SH-SY5Y (cell line): ENCODE results near the gene TXNDC15.

ENCODE experiments used
- GATA2 ChIP-seq: IDR thresholded peaks from 2 replicates; pipeline ENCODE4 v1.6.1; 2011; ENCODE audit warnings: mild to moderate bottlenecking, low read depth, low read length
- GATA3 ChIP-seq: IDR thresholded peaks from 2 replicates; pipeline ENCODE4 v1.6.1; 2011; ENCODE audit warnings: low read depth, mild to moderate bottlenecking, low read length, moderate library complexity

Gene TXNDC15, protein sequence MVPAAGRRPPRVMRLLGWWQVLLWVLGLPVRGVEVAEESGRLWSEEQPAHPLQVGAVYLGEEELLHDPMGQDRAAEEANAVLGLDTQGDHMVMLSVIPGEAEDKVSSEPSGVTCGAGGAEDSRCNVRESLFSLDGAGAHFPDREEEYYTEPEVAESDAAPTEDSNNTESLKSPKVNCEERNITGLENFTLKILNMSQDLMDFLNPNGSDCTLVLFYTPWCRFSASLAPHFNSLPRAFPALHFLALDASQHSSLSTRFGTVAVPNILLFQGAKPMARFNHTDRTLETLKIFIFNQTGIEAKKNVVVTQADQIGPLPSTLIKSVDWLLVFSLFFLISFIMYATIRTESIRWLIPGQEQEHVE

DNA sequence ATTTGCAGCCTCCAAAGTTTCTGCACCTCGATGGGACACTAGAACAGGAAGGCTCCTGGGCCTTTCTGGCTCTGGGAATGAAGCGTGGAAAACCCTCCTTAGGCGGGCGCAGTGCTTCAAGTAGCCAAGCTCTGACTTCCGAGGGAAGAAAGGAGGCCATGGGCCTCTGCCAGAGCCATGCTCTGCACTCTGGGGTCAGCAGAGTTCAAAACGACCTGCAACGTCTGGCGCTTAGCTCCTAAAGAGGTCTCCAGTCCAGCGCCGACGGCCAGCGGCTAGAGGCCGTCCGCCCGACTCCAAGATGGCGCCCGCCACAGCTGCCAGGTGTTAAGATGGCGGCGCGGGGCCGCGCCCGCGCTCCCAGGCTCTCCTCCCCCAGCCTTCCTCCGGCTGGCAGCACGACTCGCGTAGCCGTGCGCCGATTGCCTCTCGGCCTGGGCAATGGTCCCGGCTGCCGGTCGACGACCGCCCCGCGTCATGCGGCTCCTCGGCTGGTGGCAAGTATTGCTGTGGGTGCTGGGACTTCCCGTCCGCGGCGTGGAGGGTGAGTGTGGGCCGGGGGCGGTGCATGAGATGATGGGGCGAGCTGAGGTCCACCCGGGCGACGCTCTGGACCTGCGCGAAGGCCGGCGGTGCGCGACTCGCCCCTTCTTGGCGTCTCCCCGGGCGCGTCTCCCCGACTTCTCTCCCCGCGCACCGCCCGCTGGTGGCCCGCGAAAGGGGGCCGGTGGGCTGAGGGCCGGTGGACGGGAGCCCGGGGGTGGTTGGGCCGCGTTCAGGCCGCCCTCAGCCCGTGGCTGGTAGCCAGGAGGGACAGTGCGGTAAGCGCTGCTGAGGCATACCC lies at the start of gene TXNDC15:
Gene TXNDC15 (plus strand): TSS at position 385 of the 844 bp plus-strand sequence. CDS start 57 bp downstream, at position 442.
- no peak for TF ChIP-seq GATA3
- no peak; the same call in 1 of the 2 replicates for TF ChIP-seq GATA2

DNA sequence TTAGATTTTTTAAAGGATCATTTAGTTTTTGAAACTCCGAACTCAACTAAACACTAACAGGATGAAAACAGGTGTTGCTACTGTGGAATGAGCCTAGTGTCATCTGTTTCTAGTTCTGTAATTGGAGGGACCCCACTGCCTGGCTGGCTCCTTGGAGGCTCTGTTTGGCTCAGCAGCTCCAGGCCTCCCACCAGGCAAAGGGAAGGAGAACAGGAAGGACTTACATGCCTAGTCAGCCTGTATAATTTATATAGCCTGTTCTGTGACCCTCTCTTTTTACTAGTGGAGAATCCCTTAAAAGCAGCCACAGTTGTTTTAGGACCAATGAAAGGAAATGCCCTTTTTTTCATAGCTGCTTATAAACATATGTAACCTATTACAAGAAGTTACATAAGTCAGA lies 49.5 kb upstream of the TXNDC15 start:
- TF ChIP-seq GATA2 (no peak), GATA3 (no peak)

DNA sequence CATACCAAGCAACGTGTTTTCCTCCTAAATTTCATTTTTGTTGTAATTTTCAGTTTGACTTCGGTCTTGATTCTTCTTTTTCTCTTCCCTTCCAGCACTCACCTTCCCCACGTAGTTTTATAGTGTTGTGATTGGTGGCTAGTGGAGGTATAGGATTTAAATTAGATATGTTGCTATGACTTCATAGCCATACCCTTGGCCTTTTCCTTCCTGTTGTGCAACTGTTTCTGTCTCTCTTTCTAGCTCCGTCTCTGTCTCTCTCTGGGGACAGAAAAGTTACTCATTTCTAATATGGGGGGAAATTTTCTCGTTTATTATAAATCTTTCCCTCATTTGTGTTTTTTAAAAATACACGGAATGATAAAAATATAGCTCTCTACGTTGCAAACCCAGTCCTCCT lies 49.0 kb upstream of the TXNDC15 start:
- TF ChIP-seq GATA2 (no peak), GATA3 (no peak)

DNA sequence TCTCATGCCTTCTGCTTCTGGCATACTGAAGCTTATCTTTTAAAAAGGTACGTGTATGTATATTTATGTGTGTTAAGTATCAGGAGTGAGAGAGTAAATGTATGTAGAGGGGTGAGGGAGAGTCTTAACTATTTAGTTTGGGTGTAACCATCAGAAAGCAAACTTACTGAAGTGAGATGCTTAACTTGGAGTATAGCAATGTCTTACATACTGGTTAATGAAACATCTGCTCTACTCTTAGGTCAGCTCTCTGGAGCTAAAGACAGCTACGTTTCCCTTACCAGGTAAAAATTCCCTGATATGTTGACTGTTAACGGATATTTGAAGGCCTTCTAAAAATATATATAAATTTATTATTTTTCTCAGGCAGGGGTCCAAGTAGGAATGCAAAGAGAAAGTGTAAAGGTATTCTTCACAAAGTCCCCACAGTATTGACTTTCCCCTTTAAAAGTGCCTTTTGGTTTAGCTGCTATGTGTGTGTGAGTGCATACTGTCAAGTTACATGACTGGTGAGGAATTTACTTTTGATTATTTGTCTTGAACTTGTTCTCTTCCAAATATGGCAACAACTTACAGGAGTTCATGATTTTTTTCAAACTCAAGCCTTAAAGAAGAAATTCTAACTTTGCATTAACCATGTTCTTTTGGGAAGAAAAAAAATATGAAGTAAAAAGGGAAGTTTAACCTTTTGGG lies 40.7 kb upstream of the TXNDC15 start:
- no peak for TF ChIP-seq GATA2
- TF ChIP-seq GATA3 = no peak

- TF ChIP-seq GATA2 (no peak), GATA3 (no peak)
Observed at GRCh38 chr5:134835623-134836022, 38.5 kb upstream of the TXNDC15 start.

DNA sequence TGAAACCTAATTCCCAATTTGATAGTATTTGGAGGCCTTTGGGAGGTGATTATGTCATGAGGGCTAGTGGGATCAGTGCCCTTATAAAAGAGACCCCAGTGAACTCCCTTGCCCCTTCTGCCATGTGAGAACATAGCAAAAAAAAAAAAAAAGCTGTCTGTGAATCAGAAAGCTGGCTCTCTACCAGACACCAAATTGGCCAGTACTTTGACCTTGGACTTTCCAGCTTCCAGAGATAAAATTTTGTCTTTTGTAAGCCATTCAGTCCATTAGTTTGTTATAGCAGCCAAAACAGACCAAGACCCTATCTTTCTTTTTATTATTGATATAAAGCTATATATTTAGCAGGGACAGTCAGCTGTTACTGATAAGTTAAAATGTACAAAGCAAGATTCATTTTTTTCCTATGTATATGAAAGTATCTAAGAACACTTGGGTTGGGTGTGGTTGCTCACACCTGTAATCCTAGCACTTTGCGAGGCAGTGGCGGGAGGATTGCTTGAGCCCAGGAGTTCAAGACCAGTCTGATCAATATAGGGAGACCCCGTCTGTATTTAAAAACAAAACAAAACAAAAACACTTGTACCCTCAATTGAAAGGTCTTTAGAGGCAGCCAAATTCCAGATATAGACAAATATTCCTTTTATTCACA lies 36.5 kb upstream of the TXNDC15 start:
- TF ChIP-seq GATA3 (no peak), GATA2 (no peak)

- TF ChIP-seq GATA2 (no peak), GATA3 (no peak)
Observed at GRCh38 chr5:134840811-134841210, 33.4 kb upstream of the TXNDC15 start.

- TF ChIP-seq GATA2 (no peak), GATA3 (no peak)
Observed at GRCh38 chr5:134844252-134844651, 29.9 kb upstream of the TXNDC15 start.

- TF ChIP-seq GATA2 = no peak
- TF ChIP-seq GATA3 = no peak
Observed at GRCh38 chr5:134845335-134845851, 28.8 kb upstream of the TXNDC15 start.

DNA sequence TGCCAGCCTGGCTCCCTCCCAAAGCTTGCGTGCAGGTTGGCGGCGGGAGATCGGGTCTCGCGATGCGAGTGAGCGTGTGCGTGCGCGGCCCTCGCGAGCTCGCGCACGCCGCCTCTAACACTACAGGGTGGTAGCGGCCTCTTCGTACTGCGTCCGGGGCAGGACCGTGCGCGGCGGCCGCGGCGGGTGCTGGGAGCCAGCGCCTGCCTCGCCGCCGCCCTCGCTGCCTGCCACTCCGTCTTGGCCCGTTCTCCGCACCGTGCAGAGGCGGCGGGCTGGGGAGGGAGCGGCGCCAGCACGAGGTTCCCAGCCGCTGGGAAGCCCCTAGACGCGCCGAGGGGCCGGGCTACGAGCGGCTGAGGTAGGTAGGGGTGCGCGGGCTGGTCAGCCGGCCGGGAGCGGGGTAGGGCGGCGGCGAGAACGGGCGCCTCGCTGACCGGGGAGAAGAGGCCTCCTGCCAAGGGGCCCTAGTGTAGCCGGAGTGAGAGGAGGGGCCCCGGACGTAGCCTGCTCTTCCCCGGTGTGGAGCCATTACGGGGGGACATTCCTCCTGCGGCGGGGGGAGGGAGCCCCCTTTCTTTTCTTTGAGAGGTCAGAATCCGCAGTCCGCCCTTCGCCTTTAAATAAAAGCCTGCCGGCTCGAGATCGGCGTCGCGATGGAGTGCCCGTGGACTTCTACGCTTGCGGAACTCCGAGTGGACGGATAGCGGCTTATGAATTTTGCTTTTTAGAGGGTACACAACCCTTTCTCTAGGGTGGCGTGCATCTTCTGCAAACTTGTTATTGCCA lies 28.1 kb upstream of the TXNDC15 start, which contains the start of gene C5orf24:
Gene C5orf24 (plus strand): TSS at position 117 of the 789 bp plus-strand sequence. CDS start 8,933 bp downstream, outside the sequence.
- TF ChIP-seq GATA2 = peak; percentile 89
- TF ChIP-seq GATA3 = 0 out of 2 replicates have a peak, but pooled peaks have one; percentile 21

GRCh38 chr5:134846641-134846960 lies 27.6 kb upstream of the TXNDC15 start:
- no peak for TF ChIP-seq GATA2
- TF ChIP-seq GATA3 = no peak

DNA sequence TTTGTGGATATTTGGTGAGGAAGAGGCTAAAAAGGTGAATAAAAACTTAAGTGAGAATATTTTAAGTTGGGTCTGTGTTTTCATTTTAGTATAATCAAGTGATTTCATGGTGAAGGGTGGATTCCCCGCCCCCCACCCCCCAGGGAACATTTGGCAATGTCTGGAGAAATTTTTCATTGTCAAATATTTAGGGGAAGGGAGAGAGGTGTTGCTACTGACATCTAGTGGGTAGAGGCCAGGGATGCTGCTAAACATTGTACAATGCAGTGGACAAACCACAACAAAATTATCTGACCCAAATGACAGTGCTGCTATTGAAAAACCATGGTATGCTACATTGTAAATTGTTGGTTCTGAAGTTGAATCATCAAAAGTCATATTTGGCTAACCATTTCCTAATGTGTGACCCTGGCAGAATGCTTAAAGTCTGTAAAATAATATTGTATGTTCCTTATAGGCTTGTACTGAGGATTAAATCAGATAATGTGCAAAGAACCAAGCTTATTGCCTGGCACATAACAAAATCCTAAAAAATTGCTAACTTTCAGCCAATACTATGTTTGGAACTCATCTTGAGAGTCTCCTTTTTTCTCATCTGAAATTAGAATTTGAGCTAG lies 22.8 kb upstream of the TXNDC15 start:
- no peak for TF ChIP-seq GATA2
- TF ChIP-seq GATA3 = no peak
